PC-3 (cell line): ENCODE results near the gene TNFRSF11A.

Source experiments
- EZH2 ChIP-seq: fragments of 300-600 bp; sonication (generic); IDR thresholded peaks from one replicate; pipeline ENCODE4 v1.6.1; 2017; ENCODE audit warnings: antibody characterized with exemption, mild to moderate bottlenecking, low read length; ENCODE audit not compliant: unreplicated experiment
- TF ChIP-seq, protein P1 (sequence below): fragments of 300-600 bp; sonication (generic); conservative IDR thresholded peaks from 2 replicates; pipeline ENCODE4 v1.5.1; 2017; ENCODE audit warnings: antibody characterized with exemption, low read depth, mild to moderate bottlenecking, low read length

GRCh38 chr18:62420151-62420512 is 95.0 kb downstream of the TNFRSF11A start:
- TF ChIP-seq, protein P1, sequence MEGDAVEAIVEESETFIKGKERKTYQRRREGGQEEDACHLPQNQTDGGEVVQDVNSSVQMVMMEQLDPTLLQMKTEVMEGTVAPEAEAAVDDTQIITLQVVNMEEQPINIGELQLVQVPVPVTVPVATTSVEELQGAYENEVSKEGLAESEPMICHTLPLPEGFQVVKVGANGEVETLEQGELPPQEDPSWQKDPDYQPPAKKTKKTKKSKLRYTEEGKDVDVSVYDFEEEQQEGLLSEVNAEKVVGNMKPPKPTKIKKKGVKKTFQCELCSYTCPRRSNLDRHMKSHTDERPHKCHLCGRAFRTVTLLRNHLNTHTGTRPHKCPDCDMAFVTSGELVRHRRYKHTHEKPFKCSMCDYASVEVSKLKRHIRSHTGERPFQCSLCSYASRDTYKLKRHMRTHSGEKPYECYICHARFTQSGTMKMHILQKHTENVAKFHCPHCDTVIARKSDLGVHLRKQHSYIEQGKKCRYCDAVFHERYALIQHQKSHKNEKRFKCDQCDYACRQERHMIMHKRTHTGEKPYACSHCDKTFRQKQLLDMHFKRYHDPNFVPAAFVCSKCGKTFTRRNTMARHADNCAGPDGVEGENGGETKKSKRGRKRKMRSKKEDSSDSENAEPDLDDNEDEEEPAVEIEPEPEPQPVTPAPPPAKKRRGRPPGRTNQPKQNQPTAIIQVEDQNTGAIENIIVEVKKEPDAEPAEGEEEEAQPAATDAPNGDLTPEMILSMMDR, result no peak
- no peak for TF ChIP-seq EZH2
